NCI-H446 treated with DMSO at 0.1 percent for 48 hours (cell line): ENCODE results near the gene TLCD3B.

Experiments
- DNase-seq: peaks from one replicate; lab custom pipeline; 2025; lab: John Stamatoyannopoulos, UW

The TLCD3B gene

DNA sequence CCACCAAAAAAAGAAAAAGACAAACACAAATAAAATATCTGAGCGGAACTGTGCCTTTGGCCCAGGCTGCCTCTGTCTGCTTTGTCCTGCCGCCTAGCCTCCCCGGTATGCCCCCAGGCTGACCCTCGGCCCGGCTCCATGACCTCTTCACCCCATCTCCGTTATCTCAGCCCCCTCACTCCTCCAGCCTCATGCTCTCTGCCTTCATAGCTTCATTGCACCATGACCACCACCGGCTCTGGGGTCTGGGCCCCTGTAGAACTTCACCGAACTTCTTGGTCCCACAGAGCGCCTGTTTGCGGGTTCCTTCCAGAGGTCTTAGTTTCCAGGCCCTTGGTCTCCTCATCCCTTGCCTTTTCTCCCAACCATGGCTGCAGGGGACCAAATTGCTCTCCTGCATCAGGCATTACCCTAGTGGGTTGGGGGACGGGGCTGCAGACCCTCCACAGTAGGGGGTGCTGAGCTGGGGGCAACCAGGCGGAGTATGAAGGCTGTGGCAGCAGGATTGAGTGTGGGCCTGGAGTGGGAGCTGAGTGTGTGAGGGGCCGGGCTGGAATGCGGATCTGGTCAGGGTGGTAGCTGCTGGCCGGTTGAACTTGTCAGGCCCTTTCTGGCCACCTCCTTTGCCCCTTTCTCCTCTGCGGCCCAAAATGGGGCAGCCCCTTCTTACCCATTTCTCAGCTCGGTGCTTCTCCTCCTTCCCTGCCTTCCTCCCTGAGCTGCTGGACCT, 42.6 kb downstream of the TLCD3B start:
- no peak for DNase-seq

DNA sequence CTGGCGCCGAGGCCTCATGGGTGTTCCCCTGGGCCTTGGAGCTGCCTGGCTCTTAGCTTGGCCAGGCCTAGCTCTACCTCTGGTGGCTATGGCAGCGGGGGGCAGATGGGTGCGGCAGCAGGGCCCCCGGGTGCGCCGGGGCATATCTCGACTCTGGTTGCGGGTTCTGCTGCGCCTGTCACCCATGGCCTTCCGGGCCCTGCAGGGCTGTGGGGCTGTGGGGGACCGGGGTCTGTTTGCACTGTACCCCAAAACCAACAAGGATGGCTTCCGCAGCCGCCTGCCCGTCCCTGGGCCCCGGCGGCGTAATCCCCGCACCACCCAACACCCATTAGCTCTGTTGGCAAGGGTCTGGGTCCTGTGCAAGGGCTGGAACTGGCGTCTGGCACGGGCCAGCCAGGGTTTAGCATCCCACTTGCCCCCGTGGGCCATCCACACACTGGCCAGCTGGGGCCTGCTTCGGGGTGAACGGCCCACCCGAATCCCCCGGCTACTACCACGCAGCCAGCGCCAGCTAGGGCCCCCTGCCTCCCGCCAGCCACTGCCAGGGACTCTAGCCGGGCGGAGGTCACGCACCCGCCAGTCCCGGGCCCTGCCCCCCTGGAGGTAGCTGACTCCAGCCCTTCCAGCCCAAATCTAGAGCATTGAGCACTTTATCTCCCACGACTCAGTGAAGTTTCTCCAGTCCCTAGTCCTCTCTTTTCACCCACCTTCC, 43.5 kb downstream of the TLCD3B start:
- DNase-seq, result no peak

DNA sequence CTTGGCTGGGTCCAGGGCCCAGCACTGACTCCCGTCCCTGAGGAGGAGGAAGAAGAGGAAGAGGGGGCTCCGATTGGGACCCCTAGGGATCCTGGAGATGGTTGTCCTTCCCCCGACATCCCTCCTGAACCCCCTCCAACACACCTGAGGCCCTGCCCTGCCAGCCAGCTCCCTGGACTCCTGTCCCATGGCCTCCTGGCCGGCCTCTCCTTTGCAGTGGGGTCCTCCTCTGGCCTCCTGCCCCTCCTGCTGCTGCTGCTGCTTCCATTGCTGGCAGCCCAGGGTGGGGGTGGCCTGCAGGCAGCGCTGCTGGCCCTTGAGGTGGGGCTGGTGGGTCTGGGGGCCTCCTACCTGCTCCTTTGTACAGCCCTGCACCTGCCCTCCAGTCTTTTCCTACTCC, 44.1 kb downstream of the TLCD3B start:
- no peak for DNase-seq

DNA sequence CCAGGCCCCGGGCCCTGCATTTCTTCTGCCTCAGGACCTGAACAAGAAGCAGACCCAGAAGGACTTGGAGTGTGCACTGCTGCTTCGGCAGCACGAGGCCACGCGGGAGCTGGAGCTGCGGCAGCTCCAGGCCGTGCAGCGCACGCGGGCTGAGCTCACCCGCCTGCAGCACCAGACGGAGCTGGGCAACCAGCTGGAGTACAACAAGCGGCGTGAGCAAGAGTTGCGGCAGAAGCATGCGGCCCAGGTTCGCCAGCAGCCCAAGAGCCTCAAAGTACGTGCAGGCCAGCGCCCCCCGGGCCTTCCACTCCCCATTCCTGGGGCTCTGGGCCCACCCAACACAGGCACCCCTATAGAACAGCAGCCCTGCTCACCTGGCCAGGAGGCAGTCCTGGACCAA, 44.8 kb downstream of the TLCD3B start:
- DNase-seq, result no peak

DNA sequence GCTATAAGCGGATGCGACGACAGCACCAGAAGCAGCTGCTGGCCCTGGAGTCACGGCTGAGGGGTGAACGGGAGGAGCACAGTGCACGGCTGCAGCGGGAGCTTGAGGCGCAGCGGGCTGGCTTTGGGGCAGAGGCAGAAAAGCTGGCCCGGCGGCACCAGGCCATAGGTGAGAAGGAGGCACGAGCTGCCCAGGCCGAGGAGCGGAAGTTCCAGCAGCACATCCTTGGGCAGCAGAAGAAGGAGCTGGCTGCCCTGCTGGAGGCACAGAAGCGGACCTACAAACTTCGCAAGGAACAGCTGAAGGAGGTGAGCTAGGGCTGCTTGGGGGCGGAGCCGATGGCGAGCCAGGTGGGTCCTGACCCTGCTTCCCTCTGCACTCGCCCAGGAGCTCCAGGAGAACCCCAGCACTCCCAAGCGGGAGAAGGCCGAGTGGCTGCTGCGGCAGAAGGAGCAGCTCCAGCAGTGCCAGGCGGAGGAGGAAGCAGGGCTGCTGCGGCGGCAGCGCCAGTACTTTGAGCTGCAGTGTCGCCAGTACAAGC, 45.7 kb downstream of the TLCD3B start:
- DNase-seq, result no peak

DNA sequence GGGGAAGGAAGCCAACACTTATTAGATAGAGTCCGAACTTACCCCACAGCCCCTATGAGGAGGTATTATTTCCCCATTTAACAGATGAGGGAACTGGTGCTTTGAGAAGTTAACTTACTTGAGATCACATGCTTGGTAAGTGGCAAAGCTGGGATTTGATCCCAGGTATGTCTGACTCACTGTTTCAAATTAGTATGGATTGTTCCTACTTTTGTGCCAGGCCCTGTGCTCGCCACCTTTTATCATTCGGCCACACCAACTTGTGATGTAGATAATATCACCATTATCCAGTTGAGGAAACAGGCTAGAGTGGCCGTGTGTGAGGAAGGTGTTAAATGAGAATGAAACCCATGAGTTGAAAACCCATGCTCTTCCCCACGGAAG, 46.3 kb downstream of the TLCD3B start:
- DNase-seq, result no peak

DNA sequence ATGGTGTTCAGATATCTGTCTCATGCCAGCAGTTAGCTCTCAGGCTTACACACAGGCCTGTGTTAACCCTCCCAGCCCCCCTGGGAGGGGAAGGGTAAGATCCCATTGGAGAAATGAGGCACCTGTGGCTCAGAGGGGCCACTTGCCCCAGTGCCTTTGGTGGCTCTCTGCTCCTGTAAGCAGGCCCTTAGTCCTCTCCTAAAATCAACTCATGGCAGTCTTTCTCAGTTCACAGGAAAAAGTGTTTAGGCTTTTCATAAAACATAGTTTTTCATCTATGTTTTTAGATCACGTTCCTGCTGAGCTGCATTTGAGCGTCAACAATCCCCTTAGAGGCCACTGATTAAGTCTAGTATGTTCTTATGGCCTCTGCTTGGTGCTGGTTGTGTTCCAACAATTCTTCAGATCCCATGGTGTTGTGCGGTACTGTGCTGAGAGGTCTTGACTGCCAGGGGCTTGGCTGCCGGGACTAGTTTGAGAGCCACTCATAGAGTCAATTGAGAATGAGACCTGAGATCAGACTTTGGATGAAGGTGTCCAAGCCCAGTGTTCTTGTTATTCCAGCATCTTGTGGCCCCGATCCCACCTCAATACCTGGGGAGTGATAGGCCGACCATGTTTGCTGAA, 46.8 kb downstream of the TLCD3B start:
- DNase-seq, result no peak

DNA sequence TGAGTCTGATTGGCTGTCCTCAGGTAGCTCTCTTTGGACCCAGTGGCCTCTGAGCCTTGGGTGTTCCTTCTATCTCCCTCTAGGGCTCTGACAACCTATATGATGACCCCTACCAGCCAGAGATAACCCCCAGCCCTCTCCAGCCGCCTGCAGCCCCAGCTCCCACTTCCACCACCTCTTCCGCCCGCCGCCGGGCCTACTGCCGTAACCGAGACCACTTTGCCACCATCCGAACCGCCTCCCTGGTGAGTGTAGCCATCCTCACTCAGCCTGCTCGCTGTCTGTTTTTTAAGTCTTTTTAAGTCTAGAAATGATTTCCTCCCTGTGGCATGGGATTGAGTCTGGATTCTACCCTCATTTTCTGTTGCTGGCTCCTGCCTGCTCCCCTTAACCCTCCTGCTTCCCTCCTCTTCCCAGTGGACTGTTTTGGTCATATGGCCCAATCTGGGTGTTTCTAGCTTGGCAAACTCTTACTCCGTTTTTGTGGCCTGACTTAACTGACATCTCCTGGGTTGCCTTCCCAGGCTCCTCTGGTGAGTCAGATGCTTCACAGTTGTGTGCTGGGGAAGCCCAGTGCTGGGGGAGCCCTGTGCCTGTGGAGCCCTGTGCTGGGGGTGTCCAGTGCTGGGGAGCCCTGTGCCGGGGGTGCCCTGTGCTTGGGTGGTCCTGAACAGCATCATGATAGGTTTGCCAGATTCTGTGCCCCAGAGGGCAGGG, 47.5 kb downstream of the TLCD3B start:
- DNase-seq, result no peak

DNA sequence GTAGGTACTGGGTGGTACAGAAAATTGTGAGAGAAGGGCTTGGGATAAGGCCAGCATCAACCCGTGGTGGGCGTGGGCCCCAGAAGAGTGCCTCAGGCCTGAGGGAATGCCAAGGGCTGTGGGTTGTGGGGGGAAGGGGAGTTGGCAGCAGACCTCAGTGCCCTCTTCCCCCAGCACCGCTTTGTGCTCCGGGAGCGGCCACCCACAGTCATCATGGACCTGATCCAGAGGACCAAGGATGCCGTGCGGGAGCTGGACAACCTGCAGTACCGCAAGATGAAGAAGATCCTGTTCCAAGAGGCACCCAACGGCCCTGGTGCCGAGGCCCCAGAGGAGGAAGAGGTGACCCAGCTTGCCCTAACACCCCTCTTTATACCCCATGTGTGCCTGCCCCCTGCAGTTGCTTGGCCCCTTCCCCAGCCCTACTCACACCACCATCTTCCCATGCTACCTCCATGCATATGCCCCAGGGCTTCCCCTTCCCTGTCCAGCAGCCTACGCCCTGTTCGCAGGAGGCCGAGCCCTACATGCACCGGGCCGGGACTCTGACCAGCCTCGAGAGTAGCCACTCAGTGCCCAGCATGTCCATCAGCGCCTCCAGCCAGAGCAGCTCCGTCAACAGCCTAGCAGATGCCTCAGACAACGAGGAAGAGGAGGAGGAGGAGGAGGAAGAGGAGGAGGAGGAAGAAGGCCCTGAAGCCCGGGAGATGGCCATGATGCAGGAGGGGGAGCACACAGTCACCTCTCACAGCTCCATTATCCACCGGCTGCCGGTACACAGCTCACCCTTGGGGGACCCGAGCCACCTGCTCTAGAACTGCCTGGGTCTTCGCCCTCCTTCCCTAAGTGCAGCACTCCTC, 48.3 kb downstream of the TLCD3B start:
- no peak for DNase-seq

DNA sequence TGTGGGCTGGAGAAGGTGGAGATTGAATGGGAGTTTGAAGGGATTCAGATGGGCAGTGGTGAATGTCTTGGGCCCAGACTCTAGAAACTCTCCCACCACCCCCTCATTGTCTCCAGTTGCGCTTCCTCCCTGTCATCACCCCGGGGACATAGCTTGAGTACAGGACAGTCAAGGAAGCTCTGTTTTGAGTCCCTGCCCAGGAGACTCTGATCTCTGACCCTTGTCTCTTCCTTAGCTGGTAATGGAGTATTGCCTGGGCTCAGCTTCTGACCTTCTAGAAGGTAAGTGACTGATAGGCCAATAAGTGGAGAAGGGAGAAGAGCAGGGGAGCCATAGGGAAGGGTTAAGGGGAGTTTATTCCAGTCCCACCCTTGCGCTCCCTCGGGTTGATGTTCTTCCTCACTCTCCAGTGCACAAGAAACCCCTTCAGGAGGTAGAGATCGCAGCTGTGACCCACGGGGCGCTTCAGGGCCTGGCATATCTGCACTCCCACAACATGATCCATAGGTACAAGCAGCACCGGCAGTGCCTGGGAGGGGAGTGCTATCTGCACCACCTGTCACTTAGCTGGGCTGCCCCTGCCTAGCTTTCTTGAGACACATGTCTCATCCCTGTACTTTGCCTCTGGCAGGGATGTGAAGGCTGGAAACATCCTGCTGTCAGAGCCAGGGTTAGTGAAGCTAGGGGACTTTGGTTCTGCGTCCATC, 52.4 kb downstream of the TLCD3B start:
- no peak for DNase-seq

DNA sequence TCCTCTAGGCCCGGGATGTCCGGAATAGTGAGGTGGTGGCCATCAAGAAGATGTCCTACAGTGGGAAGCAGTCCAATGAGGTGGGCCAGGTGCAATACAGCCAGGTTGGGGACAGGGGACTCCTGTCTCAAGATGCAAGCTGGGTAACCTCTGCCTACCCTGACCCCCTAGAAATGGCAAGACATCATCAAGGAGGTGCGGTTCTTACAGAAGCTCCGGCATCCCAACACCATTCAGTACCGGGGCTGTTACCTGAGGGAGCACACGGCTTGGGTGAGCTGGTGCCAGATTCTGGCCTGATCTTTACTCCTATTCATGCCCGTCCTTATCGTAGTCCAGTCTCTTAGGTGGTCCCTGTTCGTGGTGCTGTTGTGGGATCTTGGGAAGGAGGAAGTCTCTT, 53.0 kb downstream of the TLCD3B start:
- no peak for DNase-seq

DNA sequence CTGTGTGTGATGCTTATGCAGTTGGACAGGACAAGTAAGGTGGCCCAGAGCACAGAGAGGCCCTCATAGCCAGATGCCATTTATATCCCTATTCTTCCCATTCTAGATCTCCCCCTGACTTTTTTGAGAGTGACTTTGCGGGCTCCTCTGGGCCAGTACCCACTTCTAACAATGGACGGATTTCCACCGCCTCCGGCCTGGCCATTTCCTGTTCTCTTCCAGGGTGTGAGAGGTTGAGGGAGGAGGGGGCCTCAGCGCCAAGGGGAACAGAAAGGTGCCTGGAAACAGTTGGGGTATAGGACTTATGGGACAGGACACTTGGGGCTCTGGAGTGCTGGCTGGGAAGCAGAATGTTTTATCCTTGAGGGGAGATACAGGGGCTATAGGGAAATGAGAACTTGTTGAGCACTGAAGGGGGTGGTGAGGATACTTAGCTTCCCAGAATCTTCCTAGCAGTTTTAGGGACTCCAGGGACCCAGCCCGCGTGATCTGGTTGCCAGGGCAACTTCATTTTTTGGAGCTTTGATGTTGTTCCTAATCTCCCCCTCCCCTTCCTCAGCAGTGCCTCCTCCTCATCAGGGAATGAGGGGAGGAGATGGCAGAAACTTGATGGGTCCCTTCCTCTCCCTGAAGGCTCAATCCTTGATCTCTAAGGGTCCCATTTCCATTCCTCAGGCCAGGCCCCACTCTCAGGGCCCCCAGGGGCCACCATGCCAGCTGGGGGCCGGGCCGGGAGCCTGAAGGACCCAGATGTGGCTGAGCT, 53.8 kb downstream of the TLCD3B start:
- DNase-seq, result no peak

DNA sequence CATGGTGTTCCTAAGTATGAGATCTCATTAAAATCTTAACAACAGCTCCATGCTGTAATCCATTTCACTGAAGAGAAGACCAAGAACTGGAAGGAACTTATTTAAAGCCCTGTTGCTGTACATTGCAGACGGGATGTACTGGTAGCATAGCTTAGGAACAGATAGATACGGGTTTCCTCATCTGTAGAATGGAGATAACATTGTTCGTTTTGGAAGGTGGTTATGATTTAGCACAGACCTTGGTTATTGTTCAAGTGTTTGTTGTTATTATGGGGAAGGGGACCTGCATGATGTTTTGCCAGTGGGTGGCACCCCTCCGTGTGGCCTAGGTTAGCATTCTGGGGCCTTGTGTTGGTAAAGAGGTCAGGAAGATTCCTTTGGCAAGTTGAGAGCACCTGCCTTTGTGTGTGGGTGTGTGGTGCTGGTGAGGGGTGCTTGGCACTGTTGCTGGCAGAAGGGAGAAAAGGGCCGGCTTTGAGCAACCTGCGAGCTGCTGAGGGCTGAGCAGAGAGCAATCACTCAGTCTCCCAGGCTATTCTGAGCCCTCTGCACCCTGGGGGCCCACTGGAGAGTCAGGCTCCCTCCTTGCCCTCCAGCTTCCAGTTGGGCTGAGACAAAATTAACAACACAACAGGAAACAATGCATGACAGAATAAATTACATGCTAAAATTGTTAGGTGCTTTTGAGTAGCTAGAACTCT, 55.1 kb downstream of the TLCD3B start:
- no peak for DNase-seq

DNA sequence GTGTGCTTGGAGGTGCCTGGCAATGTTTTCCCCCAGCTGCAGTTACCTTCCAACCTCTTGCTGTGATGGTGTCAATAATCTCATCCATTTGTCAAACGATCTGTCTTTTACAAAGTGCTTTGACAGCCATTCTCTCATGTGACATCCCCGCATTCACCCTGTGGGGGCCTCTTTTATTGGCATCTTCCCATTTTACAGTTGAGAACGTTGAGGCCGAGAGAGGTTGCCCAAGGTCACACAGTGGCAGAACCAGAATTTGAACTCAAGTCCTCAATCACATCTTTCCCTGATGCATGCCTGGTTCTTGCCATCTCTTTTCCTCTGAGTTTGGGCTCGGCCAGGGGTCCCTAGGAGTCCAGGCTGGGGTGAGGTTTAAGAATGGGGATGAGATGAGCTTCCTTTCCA, 55.9 kb downstream of the TLCD3B start:
- DNase-seq, result no peak
